Ascending aorta (tissue), 2 donors: Measurements from ENCODE around the gene ZNF579. TPM values are rescaled to one million over a fixed set of nuclear protein-coding genes. Genes with fewer than 3 reads are reported as not detected.
A peak's percentile ranks its signal among the peaks of the same experiment; 100 is the strongest.

Experiments used
- DNase-seq, 2 donors: peaks; one replicate each; pipeline ENCODE4 v3.0.0-alpha.2; 2019; ENCODE audit warnings: low spot score in 2 of 2
- H3K27ac ChIP-seq, 2 donors: fragments of 200-600 bp; sonication (generic); one replicate each; pipeline ENCODE4 v1.5.1; 2016 to 2017; ENCODE audit warnings: mild to moderate bottlenecking in 1 of 2
- H3K27me3 ChIP-seq: fragments of 200-600 bp; sonication (generic); one replicate; pipeline ENCODE4 v1.5.1; 2017
- H3K36me3 ChIP-seq, 2 donors: fragments of 200-600 bp; sonication (generic); one replicate each; pipeline ENCODE4 v1.5.1; 2016
- H3K4me1 ChIP-seq, 2 donors: fragments of 200-600 bp; sonication (generic); one replicate each; pipeline ENCODE4 v1.5.1; 2016 to 2017; ENCODE audit warnings: mild to moderate bottlenecking in 1 of 2
- H3K4me3 ChIP-seq, 2 donors: fragments of 200-600 bp; sonication (generic); one replicate each; pipeline ENCODE4 v1.5.1; 2016 to 2017; ENCODE audit warnings: mild to moderate bottlenecking in 1 of 2
- H3K9me3 ChIP-seq, 2 donors: fragments of 200-600 bp; sonication (generic); one replicate each; pipeline ENCODE4 v1.5.1; 2016
- CTCF ChIP-seq, 3 experiments: fragments of 200-600 bp in 2 of 3; fragments of 450-650 bp in 1 of 3; sonication (generic) in 2 of 3; IDR thresholded peaks; one replicate each; pipeline ENCODE4 v1.5.1; 2016 to 2019; ENCODE audit warnings: antibody characterized with exemption in 3 of 3, mild to moderate bottlenecking in 1 of 3, moderate library complexity in 1 of 3
- intact Hi-C: fragments of 100-400 bp; cut with DNase I; formaldehyde crosslinking; loops from one replicate; pipeline ENCODE4 v1.15.1; 2023
- total RNA-seq: library from RNA; depleted of rRNA; stranded (reverse); fragments of >200 nt; gene quantifications from one replicate; pipeline ENCODE4 v1.1.0, GENCODE V29; 2016

ZNF579 gene
- total RNA-seq, 1 donor from 2014 or later: 14.2 TPM

- no peak for TF ChIP-seq CTCF (IDR thresholded peaks at IDR 0.05)
- peaks cover 9 to 18% of the 10 kb centered on the region in 2 donors for H3K36me3 ChIP-seq
- H3K27me3 ChIP-seq: no peaks in the 10 kb centered on the region
- H3K4me3 ChIP-seq: no peak overlapping the region
- intact Hi-C loops: no loop called here
- H3K27ac ChIP-seq: no peak overlapping the region
- H3K9me3 ChIP-seq: no peaks in the 10 kb centered on the region
- peaks cover 13% of the 10 kb centered on the region in 2 donors for H3K4me1 ChIP-seq
- no peak for DNase-seq
Measured at GRCh38 chr19:55590617-55591016, 10.0 kb upstream of the ZNF579 start.

- H3K4me1 ChIP-seq: peaks cover 14 to 15% of the 10 kb centered on the region in 2 donors
- no peak overlapping the region for H3K4me3 ChIP-seq
- no peaks in the 10 kb centered on the region for H3K9me3 ChIP-seq
- no peak for TF ChIP-seq CTCF (IDR thresholded peaks at IDR 0.05)
- no peak for DNase-seq
- H3K36me3 ChIP-seq: peaks cover 5 to 13% of the 10 kb centered on the region in 2 donors
- intact Hi-C loops: no loop called here
- no peaks in the 10 kb centered on the region for H3K27me3 ChIP-seq
- no peak overlapping the region for H3K27ac ChIP-seq
Measured at GRCh38 chr19:55590109-55590508, 9.5 kb upstream of the ZNF579 start.

GRCh38 chr19:55588738-55589137, 8.1 kb upstream of the ZNF579 start:
- Histone ChIP-seq H3K27ac (no peak overlapping the region), H3K36me3 (peaks cover 4 to 7% of the 10 kb centered on the region in 2 donors), H3K4me1 (peaks cover 14 to 15% of the 10 kb centered on the region in 2 donors), H3K27me3 (no peaks in the 10 kb centered on the region), H3K9me3 (no peaks in the 10 kb centered on the region), H3K4me3 (no peak overlapping the region)
- intact Hi-C loops: loop anchor here (10.0 kb wide), 1 partner anchor 204 kb away; the partner anchor contains the start of genes RPL28 and TMEM238
- no peak for DNase-seq
- no peak for TF ChIP-seq CTCF (IDR thresholded peaks at IDR 0.05)

- peak; percentile 76 to 95 for DNase-seq
- intact Hi-C loops: loop anchor here (10.0 kb wide), 1 partner anchor 202 kb away; the partner anchor contains the start of genes RPL28 and TMEM238
- peaks cover 14 to 15% of the 10 kb centered on the region in 2 donors for H3K4me1 ChIP-seq
- peaks cover under 1 to 2% of the 10 kb centered on the region in 2 donors for H3K36me3 ChIP-seq
- H3K27me3 ChIP-seq: no peaks in the 10 kb centered on the region
- TF ChIP-seq CTCF (IDR thresholded peaks at IDR 0.05): no peak
- peak overlapping the region; percentile 28 to 59 for H3K4me3 ChIP-seq
- no peak overlapping the region for H3K27ac ChIP-seq
- no peaks in the 10 kb centered on the region for H3K9me3 ChIP-seq
Measured at GRCh38 chr19:55586976-55587668, 6.5 kb upstream of the ZNF579 start.

- no peak for TF ChIP-seq CTCF (IDR thresholded peaks at IDR 0.05)
- Histone ChIP-seq H3K27me3 (no peaks in the 10 kb centered on the region), H3K4me3 (peak overlapping the region; percentile 41 to 59), H3K36me3 (no peaks in the 10 kb centered on the region), H3K27ac (peak overlapping the region; percentile 55 to 66), H3K4me1 (peaks cover 14 to 21% of the 10 kb centered on the region in 2 donors), H3K9me3 (no peaks in the 10 kb centered on the region)
- DNase-seq: peak in 1 of 2 donors; percentile 84
- intact Hi-C loops: loop anchor here (10.0 kb wide), 1 partner anchor 201 kb away; the partner anchor contains the start of genes RPL28 and TMEM238
Measured at GRCh38 chr19:55585658-55586339, 5.2 kb upstream of the ZNF579 start.
